ENCODE data around the gene HDAC7. TPM values are rescaled to one million over a fixed set of nuclear protein-coding genes. Genes with fewer than 3 reads are reported as not detected.

The HDAC7 gene
- total and polyA plus RNA-seq, 2 of the 13 experiments (the other 11 are each of a cell fraction or from before 2014, with no cell fraction given), result 4.6 to 10.8 TPM

GRCh38 chr12:47785887-47786661 lies 33.6 kb downstream of the HDAC7 start:
- Histone ChIP-seq H3K79me2 (ENCODE audit: insufficient read depth, low read length) (no peaks in the 10 kb centered on the region), H3K27me3 (ENCODE audit: control insufficient read depth in 1 of 2, insufficient read depth in 2 of 2, low read length in 2 of 2) (no peaks in the 10 kb centered on the region), H3K4me3 (replicated peaks in 1 of 3; ENCODE audit: insufficient read depth in 1 of 3, low read depth in 2 of 3, low read length in 3 of 3) (no peak overlapping the region), H3K27ac (ENCODE audit: extremely low read length, insufficient read depth, low read length) (no peak overlapping the region), H3K4me1 (ENCODE audit: insufficient read depth, low read length) (no peaks in the 10 kb centered on the region), H2AFZ (ENCODE audit: low read length) (no peak overlapping the region), H3K9ac (ENCODE audit: insufficient read depth, low read depth, low read length) (no peak overlapping the region), H3K36me3 (replicated peaks in 1 of 2; ENCODE audit: control insufficient read depth in 1 of 2, insufficient read depth in 2 of 2, low read length in 2 of 2) (peaks cover 12 to 13% of the 10 kb centered on the region in 2 experiments; a peak in 3 of 5 replicates), H3K4me2 (ENCODE audit: low read depth, low read length) (no peak overlapping the region), H4K20me1 (ENCODE audit: insufficient read depth, low read length) (no peaks in the 10 kb centered on the region), H3K9me3 (ENCODE audit: low read length) (no peaks in the 10 kb centered on the region)
- TF ChIP-seq PAWR (CRISPR knock-in tag; IDR thresholded peaks at IDR 0.05; ENCODE audit: borderline replicate concordance), result no peak
- TF ChIP-seq PHF21A (CRISPR knock-in tag; IDR thresholded peaks at IDR 0.05), result no peak
- no peak for TF ChIP-seq ZNF337 (CRISPR knock-in tag; IDR thresholded peaks at IDR 0.05; ENCODE audit: borderline replicate concordance, low read depth)
- no peak for TF ChIP-seq HNF1A (IDR thresholded peaks at IDR 0.05; ENCODE audit: low read depth)
- no peak for TF ChIP-seq HNF1A (CRISPR knock-in tag; IDR thresholded peaks at IDR 0.05; ENCODE audit: borderline replicate concordance)
- no peak for TF ChIP-seq TOPORS (CRISPR knock-in tag; IDR thresholded peaks at IDR 0.05)
- TF ChIP-seq GTF3A (CRISPR knock-in tag; conservative IDR thresholded peaks at IDR 0.05), result no peak
- no peak for TF ChIP-seq CCDC6 (CRISPR knock-in tag; IDR thresholded peaks at IDR 0.05)
- ChIA-PET POLR2A (no interaction called here), CTCF (ENCODE audit: low intra/inter-chr PET ratio, low total read pairs) (no interaction called here)
- ATAC-seq (no peak), FAIRE-seq (no peak), DNase-seq (ENCODE audit: low spot score) (no peak)
- 95% methylated on average over 10 of the region's 11 CpGs for WGBS (ENCODE audit: low lambda C conversion rate)
- intact Hi-C loops (cut with micrococcal nuclease; ENCODE audit: unreplicated experiment), result no loop called here
- no TSS peak for BruUV-seq (replicated peaks)
- in situ Hi-C loops (cut with HindIII; ENCODE audit: extremely low pct_ligation_motif_present, low pct_unique_long_range_greater_than_20kb), result loop anchor here (5.0 kb wide), 1 partner anchor 51 kb away; no protein-coding TSS in a partner anchor

All from HepG2 (cell line).